H9 (cell line): Measurements from ENCODE around the gene TEAD1. TPM values are rescaled to one million over a fixed set of nuclear protein-coding genes. Genes with fewer than 3 reads are reported as not detected.

Experiments
- DNase-seq: peaks from one replicate; pipeline ENCODE4 v3.0.0-alpha.2; 2017
- H2AFZ ChIP-seq: one replicate; pipeline ENCODE4 v1.6.1; 2013; ENCODE audit warnings: mild to moderate bottlenecking, low read length, control low read depth, moderate library complexity
- H2AK5ac ChIP-seq: 2 replicates; pipeline ENCODE4 v1.6.1; 2013; ENCODE audit warnings: low read length, control low read depth, mixed read lengths; ENCODE audit not compliant: insufficient read length
- H2BK120ac ChIP-seq: one replicate; pipeline ENCODE4 v1.6.1; 2013; ENCODE audit warnings: low read depth, mild to moderate bottlenecking, low read length, control low read depth, inconsistent platforms; ENCODE audit not compliant: poor library complexity, severe bottlenecking
- H2BK12ac ChIP-seq: 2 replicates; pipeline ENCODE4 v1.6.1; 2013; ENCODE audit warnings: low read length, control low read depth, mixed read lengths, low read depth; ENCODE audit not compliant: insufficient read length
- H2BK15ac ChIP-seq: 2 replicates; pipeline ENCODE4 v1.6.1; 2013; ENCODE audit warnings: low read depth, low read length, control low read depth
- H2BK20ac ChIP-seq: one replicate; pipeline ENCODE4 v1.6.1; 2013; ENCODE audit warnings: low read depth, mild to moderate bottlenecking, low read length, control low read depth, inconsistent platforms; ENCODE audit not compliant: poor library complexity, severe bottlenecking
- H2BK5ac ChIP-seq: 2 replicates; pipeline ENCODE4 v1.6.1; 2013; ENCODE audit warnings: low read length, control low read depth, mixed read lengths; ENCODE audit not compliant: insufficient read length
- H3K14ac ChIP-seq: 2 replicates; pipeline ENCODE4 v1.6.1; 2013; ENCODE audit warnings: low read length, control low read depth; ENCODE audit not compliant: insufficient read depth
- H3K18ac ChIP-seq: 2 replicates; pipeline ENCODE4 v1.6.1; 2013; ENCODE audit warnings: low read depth, mild to moderate bottlenecking, mixed read lengths, low read length, control low read depth; ENCODE audit not compliant: insufficient read length
- H3K23ac ChIP-seq: 2 replicates; pipeline ENCODE4 v1.6.1; 2013; ENCODE audit warnings: low read length, control low read depth, mixed read lengths, low read depth; ENCODE audit not compliant: insufficient read length
- H3K23me2 ChIP-seq: 2 replicates; pipeline ENCODE4 v1.6.1; 2013; ENCODE audit warnings: low read depth, mild to moderate bottlenecking, mixed read lengths, low read length, control low read depth; ENCODE audit not compliant: insufficient read length, poor library complexity, severe bottlenecking
- H3K27ac ChIP-seq: 2 replicates; pipeline ENCODE4 v1.5.1; 2013; ENCODE audit warnings: low read length, control low read depth, mixed read lengths, low read depth; ENCODE audit not compliant: insufficient read length
- H3K27me3 ChIP-seq: 2 replicates; pipeline ENCODE4 v1.6.1; 2013; ENCODE audit warnings: low read length, control low read depth, inconsistent platforms; ENCODE audit not compliant: insufficient read depth
- H3K4ac ChIP-seq: 2 replicates; pipeline ENCODE4 v1.6.1; 2013; ENCODE audit warnings: low read depth, mild to moderate bottlenecking, control low read depth, inconsistent platforms, low read length, moderate library complexity
- H3K4me1 ChIP-seq: 2 replicates; pipeline ENCODE4 v1.6.1; 2013; ENCODE audit warnings: low read length, control low read depth, inconsistent platforms; ENCODE audit not compliant: insufficient read depth
- H3K4me2 ChIP-seq: 2 replicates; pipeline ENCODE4 v1.6.1; 2013; ENCODE audit warnings: low read length, control low read depth, mixed read lengths; ENCODE audit not compliant: insufficient read length, insufficient read depth
- H3K56ac ChIP-seq: 2 replicates; pipeline ENCODE4 v1.6.1; 2013; ENCODE audit warnings: low read depth, mild to moderate bottlenecking, mixed read lengths, low read length, control low read depth; ENCODE audit not compliant: insufficient read length
- H3K79me1 ChIP-seq: 2 replicates; pipeline ENCODE4 v1.6.1; 2013; ENCODE audit warnings: low read depth, mild to moderate bottlenecking, moderate library complexity, low read length, control low read depth, inconsistent platforms; ENCODE audit not compliant: insufficient read depth, poor library complexity, severe bottlenecking
- H3K79me2 ChIP-seq: 2 replicates; pipeline ENCODE4 v1.6.1; 2013; ENCODE audit warnings: low read length, control low read depth, inconsistent platforms; ENCODE audit not compliant: insufficient read depth
- H3K9ac ChIP-seq: 2 replicates; pipeline ENCODE4 v1.6.1; 2013; ENCODE audit warnings: low read length, control low read depth, mixed read lengths; ENCODE audit not compliant: insufficient read length; ENCODE audit errors: extremely low read depth
- H3K9me3 ChIP-seq: one replicate; pipeline ENCODE4 v1.6.1; 2013; ENCODE audit warnings: low read depth, low read length, inconsistent platforms; ENCODE audit not compliant: control insufficient read depth
- H3T11ph ChIP-seq: one replicate; pipeline ENCODE4 v1.6.1; 2013; ENCODE audit warnings: mild to moderate bottlenecking, low read length, control low read depth, inconsistent platforms
- H4K20me1 ChIP-seq: one replicate; pipeline ENCODE4 v1.6.1; 2013; ENCODE audit not compliant: control insufficient read depth, insufficient read length, insufficient read depth
- H4K5ac ChIP-seq: 2 replicates; pipeline ENCODE4 v1.6.1; 2013; ENCODE audit warnings: low read depth, mild to moderate bottlenecking, mixed read lengths, low read length, control low read depth; ENCODE audit not compliant: insufficient read length
- H4K8ac ChIP-seq: replicated peaks from 2 replicates; pipeline ENCODE4 v1.6.1; 2013; ENCODE audit warnings: low read length, control low read depth, mixed read lengths, low read depth; ENCODE audit not compliant: insufficient read length
- H4K91ac ChIP-seq: 2 replicates; pipeline ENCODE4 v1.6.1; 2013; ENCODE audit warnings: low read depth, mild to moderate bottlenecking, moderate library complexity, mixed read lengths, low read length, control low read depth; ENCODE audit not compliant: insufficient read length
- H3K27ac Mint-ChIP-seq, 3 experiments: 2 replicates in 2 of 3; 3 replicates in 1 of 3; pipeline ENCODE4 v1.8.0; 2020 to 2021; ENCODE audit warnings: mixed read lengths in 3 of 3, mild to moderate bottlenecking in 1 of 3, moderate library complexity in 1 of 3
- H3K27me3 Mint-ChIP-seq: 2 replicates; pipeline ENCODE4 v1.8.0; 2021; ENCODE audit warnings: low read depth, mild to moderate bottlenecking, moderate library complexity, mixed read lengths
- H3K36me3 Mint-ChIP-seq, 3 experiments: 2 replicates in 2 of 3; 3 replicates in 1 of 3; pipeline ENCODE4 v1.8.0; 2020 to 2021; ENCODE audit warnings: low read depth in 3 of 3, mixed read lengths in 3 of 3; ENCODE audit not compliant: insufficient read depth in 1 of 3
- H3K4me1 Mint-ChIP-seq, 2 experiments: 2 replicates each; pipeline ENCODE4 v1.8.0; 2020; ENCODE audit warnings: mixed read lengths in 2 of 2
- H3K4me3 Mint-ChIP-seq, 2 experiments: 2 replicates in 1 of 2; 3 replicates in 1 of 2; pipeline ENCODE4 v1.8.0; 2020 to 2021; ENCODE audit warnings: mild to moderate bottlenecking in 2 of 2, mixed read lengths in 2 of 2, moderate library complexity in 1 of 2
- H3K9me3 Mint-ChIP-seq, 2 experiments: 2 replicates in 1 of 2; 3 replicates in 1 of 2; pipeline ENCODE4 v1.8.0; 2020; ENCODE audit warnings: mild to moderate bottlenecking in 2 of 2, mixed read lengths in 2 of 2, moderate library complexity in 1 of 2
- CTCF ChIP-seq: fragments of 200-600 bp; sonication (generic); conservative IDR thresholded peaks from 3 replicates; pipeline ENCODE4 v1.8.0; 2021; ENCODE audit warnings: antibody characterized with exemption, mild to moderate bottlenecking
- whole genome bisulfite sequencing: extraction: QIAGEN DNeasy Blood & Tissue Kit; methylation state at CpG from one replicate; pipeline ENCODE4 v1.1.7; 2013; ENCODE audit warnings: missing lambda C conversion rate, low lambda C conversion rate, mixed read lengths; ENCODE audit not compliant: insufficient read length; ENCODE audit errors: extremely low coverage; 5-methylcytosine and 5-hydroxymethylcytosine counted together
- total RNA-seq: library from RNA; stranded (reverse); gene quantifications from 2 replicates; pipeline ENCODE4 v1.2.1, GENCODE V29; 2021

TEAD1 gene
- total RNA-seq, 1 experiment from 2014 or later = 75.1 TPM

- H3K23me2 ChIP-seq = no peaks in the 10 kb centered on the region
- no peak overlapping the region for H4K91ac ChIP-seq
- no peak overlapping the region for H3K9ac ChIP-seq
- no peak overlapping the region for H2BK5ac ChIP-seq
- H3K4me2 ChIP-seq = no peak overlapping the region
- H2AK5ac ChIP-seq = no peak overlapping the region
- no peak overlapping the region for H3K27ac ChIP-seq
- H4K5ac ChIP-seq = no peak overlapping the region
- H3K27me3 ChIP-seq = no peaks in the 10 kb centered on the region
- no peaks in the 10 kb centered on the region for H3K79me2 ChIP-seq
- DNase-seq = no peak
- H2AFZ ChIP-seq = no peak overlapping the region
- H3K9me3 Mint-ChIP-seq = peaks cover 0 to under 1% of the 10 kb centered on the region in 2 experiments; a peak in 2 of 5 replicates
- no peak overlapping the region for H2BK12ac ChIP-seq
- no peak overlapping the region for H2BK15ac ChIP-seq
- H3K27me3 Mint-ChIP-seq = peaks cover 22% of the 10 kb centered on the region
- peaks cover 0 to under 1% (median 0%) of the 10 kb centered on the region in 3 experiments; a peak in 3 of 7 replicates for H3K36me3 Mint-ChIP-seq
- H3K4ac ChIP-seq = no peak overlapping the region
- H3K18ac ChIP-seq = no peak overlapping the region
- no peaks in the 10 kb centered on the region for H4K20me1 ChIP-seq
- WGBS = no CpG with 5 or more reads among the region's 8 CpGs
- H3K56ac ChIP-seq = no peak overlapping the region
- H3K14ac ChIP-seq = no peak overlapping the region
- no peaks in the 10 kb centered on the region for H3K9me3 ChIP-seq
- no peaks in the 10 kb centered on the region for H3K79me1 ChIP-seq
- no peak overlapping the region for H3K4me3 Mint-ChIP-seq
- no peak overlapping the region for H3T11ph ChIP-seq
- no peak for TF ChIP-seq CTCF
- no peak overlapping the region for H2BK120ac ChIP-seq
- H4K8ac ChIP-seq = no peak overlapping the region
- no peak overlapping the region; a peak in 1 of 7 replicates for H3K27ac Mint-ChIP-seq
- no peaks in the 10 kb centered on the region for H3K4me1 Mint-ChIP-seq
- H3K23ac ChIP-seq = no peak overlapping the region
- H2BK20ac ChIP-seq = no peak overlapping the region
- no peaks in the 10 kb centered on the region for H3K4me1 ChIP-seq
Observed at GRCh38 chr11:12662101-12662689, 12.0 kb upstream of the TEAD1 start.
